HuH-7 (cell line): ENCODE data around the gene MYLK2.

Experiments
- DNase-seq: peaks from one replicate; pipeline ENCODE4 v3.0.0; 2011; ENCODE audit warnings: low spot score

Gene MYLK2

DNA sequence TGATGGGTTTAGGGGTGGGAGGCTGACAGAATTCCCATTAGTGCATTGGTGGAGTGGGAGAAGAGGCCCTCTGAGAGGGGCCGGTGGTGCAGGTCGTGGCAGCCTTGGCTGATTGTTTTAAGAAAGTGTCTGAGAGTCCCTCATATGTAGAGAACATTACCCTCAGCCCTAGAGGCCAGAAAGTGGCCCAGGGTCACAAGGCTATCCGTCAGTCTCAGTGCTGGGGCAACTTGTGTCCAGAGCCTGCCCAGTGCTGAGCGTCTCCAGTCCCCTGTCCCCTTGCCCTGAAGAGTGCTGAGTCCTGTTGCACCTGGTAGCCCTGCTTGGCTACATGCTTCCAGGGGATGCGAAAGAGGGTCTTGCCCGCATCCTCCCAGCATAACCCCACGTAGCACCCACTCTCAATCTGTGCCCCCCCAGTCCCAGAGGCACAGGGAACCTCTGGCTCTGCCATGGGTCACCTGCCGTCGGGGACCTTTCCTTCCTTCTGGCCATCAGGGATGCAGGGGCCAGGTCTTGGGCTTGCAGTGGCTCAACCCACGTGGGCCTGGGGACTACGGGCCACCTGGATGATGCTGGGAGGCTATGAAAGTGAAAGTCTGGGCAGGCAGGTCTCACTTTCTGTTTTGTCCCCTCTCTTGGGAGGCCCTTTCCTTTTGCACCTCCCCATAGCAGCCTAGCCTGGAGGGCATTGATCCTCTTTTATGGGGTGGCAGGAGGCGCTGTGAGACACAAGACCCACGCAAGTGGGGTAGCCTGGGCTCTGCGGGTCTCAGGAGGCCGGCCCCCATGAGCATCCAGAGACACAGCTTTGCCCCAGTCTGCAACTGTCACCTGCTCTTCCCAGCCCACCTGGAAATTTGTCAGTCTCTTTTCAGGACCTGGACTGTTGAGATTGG, 39.0 kb downstream of the MYLK2 start:
- no peak for DNase-seq

GRCh38 chr20:31858760-31859083, 39.6 kb downstream of the MYLK2 start:
- no peak for DNase-seq

DNA sequence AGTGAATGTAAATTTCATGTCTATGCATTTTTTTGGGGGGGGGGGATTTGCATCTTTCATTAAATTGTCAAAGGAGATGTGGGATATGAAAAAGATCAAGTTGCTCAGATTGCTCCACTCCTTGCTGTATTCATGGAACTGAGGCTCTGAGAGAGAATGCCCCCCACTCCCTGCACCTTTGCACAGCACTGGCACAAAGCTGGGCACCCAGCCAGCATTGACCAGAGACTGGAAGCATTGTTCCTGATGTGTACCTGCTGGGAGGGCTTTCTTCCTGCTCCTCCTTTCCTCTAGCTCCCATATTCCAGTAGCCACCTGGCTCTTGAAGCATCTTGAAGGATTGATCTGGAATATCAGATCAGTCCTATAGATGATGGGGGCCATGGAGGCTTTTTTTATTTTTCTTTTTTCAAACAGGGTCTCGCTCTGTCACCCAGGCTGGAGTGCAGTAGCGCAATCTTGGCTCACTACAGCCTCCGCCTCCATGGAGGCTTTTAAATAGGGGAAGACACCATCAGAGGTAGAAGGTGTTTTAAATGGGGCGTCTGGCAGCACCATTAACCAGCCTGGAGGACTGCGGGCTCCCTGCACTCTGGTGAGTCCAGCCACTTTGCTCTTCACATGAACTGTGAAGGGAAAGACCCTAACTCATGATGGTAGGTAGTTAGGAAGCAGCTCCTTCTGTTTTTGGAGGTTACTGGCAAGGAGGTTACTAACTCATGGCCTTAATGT, 40.3 kb downstream of the MYLK2 start:
- DNase-seq, result no peak

DNA sequence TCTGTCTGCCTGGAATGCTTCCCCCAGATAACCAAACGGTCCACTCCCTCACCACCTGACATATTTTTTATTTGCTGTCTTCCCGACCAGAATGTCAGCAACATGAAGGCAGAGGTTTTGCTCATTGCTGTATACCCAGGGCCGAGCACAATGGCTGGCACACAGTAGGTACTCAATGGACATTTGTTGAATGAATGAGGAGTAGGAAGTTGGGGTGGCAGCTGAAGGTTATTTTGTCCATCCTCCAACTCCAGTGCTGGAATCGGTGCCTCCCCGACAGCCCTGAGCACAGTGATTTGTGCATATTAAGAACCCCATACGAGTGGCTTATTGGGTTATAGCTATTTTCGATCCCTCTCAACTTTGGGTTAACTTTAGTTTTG, 40.8 kb downstream of the MYLK2 start:
- DNase-seq, result no peak

- peak; percentile 72 for DNase-seq
These were observed 41.4 kb downstream of the MYLK2 start for GRCh38 chr20:31860390-31861134.

DNA sequence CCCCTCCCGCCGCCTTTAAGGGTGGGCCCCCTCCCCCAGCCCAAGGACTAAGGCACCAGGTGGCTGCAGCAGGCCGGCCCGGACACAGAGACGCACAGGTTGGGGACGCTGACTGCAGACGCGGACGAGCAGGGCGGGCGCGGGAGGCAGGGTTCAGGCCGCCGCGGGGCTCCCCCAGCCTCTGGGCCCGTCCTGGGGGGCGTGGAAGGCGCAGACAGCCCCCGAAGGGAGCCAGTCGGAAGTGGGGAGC, 41.9 kb downstream of the MYLK2 start:
- DNase-seq, result no peak

GRCh38 chr20:31861385-31862156, 42.4 kb downstream of the MYLK2 start:
- DNase-seq, result peak; percentile 99

- no peak for DNase-seq
These were observed 43.0 kb downstream of the MYLK2 start for GRCh38 chr20:31862157-31862470.

DNA sequence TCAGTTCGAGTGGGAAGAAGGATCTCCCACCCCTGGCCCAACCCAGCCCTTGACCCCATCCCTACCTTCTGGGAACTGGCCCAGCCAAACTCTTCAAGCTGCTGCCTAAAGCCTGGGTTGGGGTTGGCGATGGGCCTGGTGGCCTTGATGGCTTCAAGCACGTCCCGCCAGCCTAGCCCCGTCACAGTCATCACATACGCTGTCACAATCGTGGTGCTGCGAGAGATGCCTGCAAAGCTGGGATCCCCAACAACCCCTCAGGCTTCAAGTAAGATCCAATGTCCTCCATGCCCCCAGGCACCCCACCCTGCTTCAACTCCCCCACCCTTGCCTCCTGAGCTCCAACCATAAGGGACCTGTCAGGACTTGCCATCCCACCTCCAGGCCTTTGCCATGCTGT, 43.4 kb downstream of the MYLK2 start:
- no peak for DNase-seq

DNA sequence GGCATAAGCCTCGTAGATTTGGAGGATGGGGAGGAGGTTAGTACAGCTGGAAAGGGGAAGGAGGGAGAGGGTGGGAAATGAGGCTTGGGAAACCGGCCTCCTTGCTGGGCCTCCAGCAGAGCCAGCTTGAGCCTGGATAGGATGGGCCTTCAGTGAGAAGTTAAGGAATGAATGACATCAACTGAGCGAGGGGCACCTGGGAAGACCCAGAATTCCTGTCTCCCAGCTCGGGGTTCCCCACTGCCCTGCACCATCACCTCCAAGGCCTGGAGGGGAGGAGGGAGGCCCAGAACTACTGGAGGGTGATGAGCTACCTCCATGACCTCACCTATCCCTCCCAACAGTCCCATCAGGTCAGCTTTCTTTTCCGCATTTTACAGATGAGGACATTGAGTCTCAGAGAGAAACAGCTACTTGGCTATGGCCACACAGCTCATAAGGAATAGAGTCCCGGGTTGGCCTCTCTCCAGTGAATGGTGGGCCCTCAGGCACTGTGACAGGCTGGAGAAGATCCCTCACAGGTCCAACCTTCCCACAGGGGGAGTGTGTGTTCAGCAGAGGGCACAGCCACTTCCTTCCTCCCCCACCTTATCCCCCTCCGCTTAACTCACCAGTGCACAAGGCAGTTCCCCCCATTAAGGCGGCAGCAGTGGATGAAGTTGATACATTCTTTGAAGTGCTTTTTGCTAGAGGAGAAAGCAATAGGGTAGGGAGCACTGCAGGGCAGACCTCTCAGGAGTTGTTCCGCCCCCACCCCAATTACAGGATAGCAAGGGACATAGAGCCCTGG, 44.3 kb downstream of the MYLK2 start:
- no peak for DNase-seq

- DNase-seq, result no peak
These were observed 45.6 kb downstream of the MYLK2 start for GRCh38 chr20:31864521-31865400.

- no peak for DNase-seq
These were observed 47.1 kb downstream of the MYLK2 start for GRCh38 chr20:31866221-31866620.

DNA sequence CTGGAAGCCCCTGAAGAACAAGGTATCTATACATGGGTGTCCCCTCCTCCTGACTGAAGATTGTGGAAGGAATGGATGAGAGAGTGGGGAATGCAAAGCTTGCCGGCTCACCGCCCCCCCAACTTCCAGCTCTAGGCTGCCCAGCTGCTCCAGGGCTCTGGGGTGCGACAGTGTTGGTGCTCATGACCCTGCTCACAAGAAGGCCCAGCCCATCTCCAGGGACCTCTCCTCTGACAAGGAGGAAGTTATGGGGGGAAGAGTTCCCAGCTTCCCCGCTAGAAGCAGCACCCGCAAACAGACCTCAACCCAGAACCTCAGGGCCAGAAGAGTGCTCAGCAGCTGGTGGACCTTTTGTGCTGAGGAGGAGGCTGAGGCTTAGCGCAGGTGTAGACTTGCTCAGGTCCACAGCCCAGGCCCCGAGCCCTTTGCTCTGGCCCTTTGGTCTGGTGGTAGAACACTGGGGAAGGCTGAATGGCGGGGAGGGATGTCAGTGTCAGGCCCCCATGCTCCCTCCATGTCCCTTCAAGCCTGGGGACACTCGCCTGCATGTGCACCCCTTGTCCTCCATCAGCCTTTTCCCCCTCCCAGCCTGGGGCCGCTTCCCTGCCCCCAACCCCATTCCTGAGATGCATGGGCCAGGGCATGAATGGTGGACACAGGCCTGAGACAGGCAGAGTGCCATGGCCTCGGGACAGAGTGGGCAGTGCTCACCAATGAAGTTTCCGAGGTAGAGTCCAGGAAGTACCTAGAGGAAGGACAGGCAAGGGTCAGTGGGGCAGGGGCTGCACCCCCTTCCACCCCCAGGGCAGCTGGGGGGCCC, 49.9 kb downstream of the MYLK2 start:
- no peak for DNase-seq

DNA sequence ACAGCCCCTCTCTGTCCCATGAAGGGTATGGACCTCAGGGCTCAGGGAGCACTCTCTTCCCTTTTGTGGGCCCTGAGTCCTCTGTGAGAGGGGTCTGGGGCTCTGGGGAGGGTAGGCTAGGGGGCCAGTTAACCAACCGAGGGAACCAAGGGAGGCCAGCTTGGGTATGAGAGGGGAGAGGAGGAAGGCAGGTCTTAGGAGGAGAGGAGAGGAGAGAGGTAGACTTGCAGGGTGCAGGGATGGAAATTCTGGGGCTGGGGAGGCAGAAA, 50.5 kb downstream of the MYLK2 start:
- no peak for DNase-seq

DNA sequence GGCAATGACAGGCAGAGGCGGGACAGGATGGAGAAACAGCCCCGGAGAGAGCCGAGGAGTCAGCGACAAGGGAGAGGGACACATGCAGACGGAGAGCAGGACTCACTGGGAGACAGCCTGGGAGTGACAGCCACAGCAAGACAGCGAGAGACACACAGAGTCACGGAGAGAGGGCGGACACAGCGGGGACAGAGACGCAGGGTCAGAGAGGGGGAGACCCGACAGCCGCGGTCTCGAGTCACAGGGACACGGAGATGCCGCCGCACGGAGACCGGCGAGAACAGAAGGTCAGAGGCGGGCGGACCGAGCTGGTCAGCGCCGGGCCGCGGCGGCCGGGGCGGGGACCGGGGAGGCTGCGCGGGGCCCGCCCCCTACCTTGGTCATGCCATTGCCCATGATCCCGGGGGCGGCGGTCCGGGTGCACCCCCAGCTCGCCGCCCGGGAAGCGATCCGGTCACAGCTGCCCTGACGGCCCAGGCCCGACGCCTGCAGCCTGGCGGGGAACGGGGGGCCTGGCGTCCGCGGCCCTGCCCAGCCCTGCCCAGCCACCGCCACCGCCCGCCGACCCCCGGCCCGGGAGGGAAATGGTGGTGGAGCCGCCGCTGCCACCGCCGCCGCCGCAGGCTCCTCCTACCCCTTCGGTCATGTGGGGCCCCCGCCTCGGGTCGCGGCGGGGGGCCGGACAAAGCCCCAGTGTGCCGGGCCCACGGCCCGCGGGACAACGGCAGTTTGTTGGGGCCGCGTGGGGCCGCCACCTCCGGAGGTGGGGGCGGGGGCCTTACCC, 51.0 kb downstream of the MYLK2 start, which contains the start of the genes DUSP15 and TTLL9:
Gene DUSP15 (minus strand): TSS at position 586 of the 784 bp plus-strand sequence. CDS start 190 bp downstream, at position 396.
Gene TTLL9 (plus strand): TSS at position 693 of the 784 bp plus-strand sequence. CDS start 493 bp downstream, outside the sequence.
- peak; percentile 78 for DNase-seq

GRCh38 chr20:31870726-31871617, 51.8 kb downstream of the MYLK2 start:
- DNase-seq, result peak; percentile 63

DNA sequence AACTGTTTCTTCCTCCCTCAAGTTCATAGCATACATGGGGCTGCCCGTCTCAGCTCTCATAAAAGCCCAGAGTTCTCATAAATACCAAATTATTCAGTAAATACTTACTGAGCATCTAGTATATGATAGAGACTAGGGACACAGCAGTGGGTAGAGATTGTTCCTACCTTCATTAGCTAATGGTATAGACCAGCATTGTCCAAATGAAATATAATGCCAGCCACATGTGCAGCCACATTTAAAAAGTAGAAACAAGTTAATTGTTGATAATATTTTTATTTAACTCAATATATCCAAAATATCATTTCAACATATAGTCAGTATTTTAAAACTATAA, 52.4 kb downstream of the MYLK2 start:
- no peak for DNase-seq

DNA sequence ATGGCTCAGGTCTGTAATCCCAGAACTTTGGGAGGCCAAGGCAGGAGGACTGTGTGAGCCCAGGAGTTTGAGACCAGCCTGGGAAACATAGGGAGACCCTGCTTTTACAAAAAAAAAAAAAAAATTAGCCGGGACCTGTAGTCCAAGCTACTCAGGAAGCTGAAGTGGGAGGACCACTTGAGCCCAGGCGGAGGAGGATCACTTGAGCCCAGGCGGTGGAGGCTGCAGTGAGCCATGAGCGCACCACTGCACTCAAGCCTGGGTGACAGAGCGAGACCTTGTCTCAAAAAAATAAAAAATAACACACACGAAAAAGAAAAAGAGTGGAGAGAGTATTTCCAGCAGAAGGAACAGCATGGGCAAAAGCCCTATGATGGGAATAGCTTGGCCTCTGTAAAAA, 53.2 kb downstream of the MYLK2 start:
- DNase-seq, result no peak
